HepG2 (cell line): ENCODE data around the gene COL4A6. TPM values are rescaled to one million over a fixed set of nuclear protein-coding genes. Genes with fewer than 3 reads are reported as not detected.
A peak's percentile ranks its signal among the peaks of the same experiment; 100 is the strongest.

Experiments used
- ATAC-seq: fragments of 200-7000 bp; cut with Tn5 transposase; 3 replicates; pipeline ENCODE4 v1.9.1; 2020; ENCODE audit warnings: mild to moderate bottlenecking, moderate library complexity
- BruUV-seq: library from RNA; stranded (reverse); fragments of 400-500 nt; replicated peaks from 2 replicates; lab custom pipeline; 2021; lab: Mats Ljungman, UMichigan
- CTCF ChIA-PET: fragments of 300-600 bp; formaldehyde crosslinking; extraction: SDS; loops from one replicate; lab custom pipeline; 2021; ENCODE audit warnings: low total read pairs, inconsistent platforms, low intra/inter-chr PET ratio; lab: Yijun Ruan, JAX
- POLR2A ChIA-PET: fragments of 350-600 bp; sonication (Branson Sonifier 250); formaldehyde crosslinking; loops from one replicate; lab custom pipeline; 2020; ENCODE audit warnings: antibody characterized with exemption, inconsistent platforms; lab: Yijun Ruan, JAX
- DNase-seq: peaks from one replicate; pipeline ENCODE4 v3.0.0-alpha.2; 2015; ENCODE audit warnings: low spot score
- FAIRE-seq: peaks from 3 replicates; lab custom pipeline; 2011; peaks lifted over from hg19 to GRCh38; lab: Jason Lieb, UNC
- H2AFZ ChIP-seq: one replicate; pipeline ENCODE4 v1.6.1; 2011; ENCODE audit warnings: low read length, inconsistent platforms
- H3K27ac ChIP-seq: fragments of 300-600 bp; 3 replicates; pipeline ENCODE4 v1.8.0; 2011; ENCODE audit warnings: mixed run types, mild to moderate bottlenecking, mixed read lengths, low read length, inconsistent platforms; ENCODE audit not compliant: insufficient read depth; ENCODE audit errors: extremely low read length
- H3K27me3 ChIP-seq, 2 experiments: fragments of 200-600 bp in 1 of 2; 2 replicates in 1 of 2; 3 replicates in 1 of 2; pipeline versions ENCODE4 v1.6.0 to v1.8.0; 2011; ENCODE audit warnings: low read length in 2 of 2, mild to moderate bottlenecking in 2 of 2, moderate library complexity in 2 of 2, inconsistent platforms in 1 of 2; ENCODE audit not compliant: insufficient read depth in 2 of 2, control insufficient read depth in 1 of 2
- H3K36me3 ChIP-seq, 2 experiments: fragments of 200-600 bp in 1 of 2; replicated peaks in 1 of 2; 2 replicates in 1 of 2; 3 replicates in 1 of 2; pipeline versions ENCODE4 v1.5.1 to v1.8.0; 2011; ENCODE audit warnings: low read length in 2 of 2, inconsistent platforms in 1 of 2; ENCODE audit not compliant: insufficient read depth in 2 of 2, control insufficient read depth in 1 of 2
- H3K4me1 ChIP-seq: 2 replicates; pipeline ENCODE4 v1.5.1; 2012; ENCODE audit warnings: low read length, inconsistent platforms; ENCODE audit not compliant: insufficient read depth
- H3K4me2 ChIP-seq: 2 replicates; pipeline ENCODE4 v1.6.0; 2011; ENCODE audit warnings: low read depth, low read length, inconsistent platforms
- H3K4me3 ChIP-seq, 3 experiments: fragments of 200-600 bp in 1 of 3; sonication (generic), shearing (Covaris generic) in 1 of 3; replicated peaks in 1 of 3; 2 replicates each; pipeline ENCODE4 v1.5.1; 2011 to 2016; ENCODE audit warnings: low read length in 3 of 3, inconsistent platforms in 2 of 3, low read depth in 2 of 3, mild to moderate bottlenecking in 2 of 3, control low read depth in 1 of 3, mixed read lengths in 1 of 3; ENCODE audit not compliant: insufficient read depth in 1 of 3
- H3K79me2 ChIP-seq: one replicate; pipeline ENCODE4 v1.6.1; 2011; ENCODE audit warnings: low read length, inconsistent platforms; ENCODE audit not compliant: insufficient read depth
- H3K9ac ChIP-seq: 2 replicates; pipeline ENCODE4 v1.6.0; 2011; ENCODE audit warnings: mild to moderate bottlenecking, low read depth, low read length, inconsistent platforms; ENCODE audit not compliant: insufficient read depth
- H3K9me3 ChIP-seq: 2 replicates; pipeline ENCODE4 v1.5.1; 2012; ENCODE audit warnings: mild to moderate bottlenecking, low read length
- H4K20me1 ChIP-seq: 2 replicates; pipeline ENCODE4 v1.6.0; 2011; ENCODE audit warnings: inconsistent platforms, mild to moderate bottlenecking, low read length, moderate library complexity; ENCODE audit not compliant: insufficient read depth
- BRF2 ChIP-seq: sonication (generic); formaldehyde crosslinking; IDR thresholded peaks from 2 replicates; pipeline ENCODE4 v1.8.1; 2022; ENCODE audit warnings: mild to moderate bottlenecking, missing genetic modification reagents
- DDIT3 ChIP-seq: sonication (generic); formaldehyde crosslinking; IDR thresholded peaks from 2 replicates; pipeline ENCODE4 v1.4.0; 2020; ENCODE audit warnings: mild to moderate bottlenecking, missing genetic modification reagents
- ELF4 ChIP-seq: sonication (generic); formaldehyde crosslinking; IDR thresholded peaks from 2 replicates; pipeline ENCODE4 v1.5.0; 2020; ENCODE audit warnings: missing genetic modification reagents, mild to moderate bottlenecking, moderate library complexity, borderline replicate concordance
- HNF4A ChIP-seq: sonication (generic); formaldehyde crosslinking; IDR thresholded peaks from 2 replicates; pipeline ENCODE4 v1.4.0; 2020; ENCODE audit warnings: missing genetic modification reagents
- HNF4G ChIP-seq, 2 experiments: sonication (generic) in 1 of 2; formaldehyde crosslinking in 1 of 2; IDR thresholded peaks; 2 replicates each; pipeline versions ENCODE4 v1.4.0 to v1.6.1; 2011 to 2020; ENCODE audit warnings: borderline replicate concordance in 2 of 2, low read depth in 2 of 2, mild to moderate bottlenecking in 2 of 2, low read length in 1 of 2, missing genetic modification reagents in 1 of 2, moderate library complexity in 1 of 2
- MTF1 ChIP-seq: sonication (generic); formaldehyde crosslinking; IDR thresholded peaks from 2 replicates; pipeline ENCODE4 v1.5.0; 2020; ENCODE audit warnings: missing genetic modification reagents
- SIX1 ChIP-seq: sonication (generic); formaldehyde crosslinking; IDR thresholded peaks from 2 replicates; pipeline ENCODE4 v1.4.0; 2020; ENCODE audit warnings: missing genetic modification reagents, borderline replicate concordance
- THAP11 ChIP-seq: IDR thresholded peaks from 2 replicates; pipeline ENCODE4 v1.6.1; 2016; ENCODE audit warnings: missing biosample characterization, missing genetic modification reagents
- ZBTB4 ChIP-seq: sonication (generic); formaldehyde crosslinking; IDR thresholded peaks from 2 replicates; pipeline ENCODE4 v1.4.0; 2020; ENCODE audit warnings: missing genetic modification reagents, mild to moderate bottlenecking, borderline replicate concordance
- ZNF503 ChIP-seq: sonication (generic); formaldehyde crosslinking; IDR thresholded peaks from 2 replicates; pipeline ENCODE4 v1.4.0; 2020; ENCODE audit warnings: missing genetic modification reagents
- ZNF547 ChIP-seq: sonication (generic); formaldehyde crosslinking; IDR thresholded peaks from 2 replicates; pipeline ENCODE4 v1.5.1; 2020; ENCODE audit warnings: mild to moderate bottlenecking, missing genetic modification reagents
- WGBS: methylation state at CpG from one replicate; pipeline ENCODE4 v1.1.6; 2017; ENCODE audit warnings: low lambda C conversion rate; 5-methylcytosine and 5-hydroxymethylcytosine counted together
- in situ Hi-C: cut with HindIII; loops from 2 replicates; pipeline ENCODE4 v1.10.0; 2017; ENCODE audit warnings: low pct_unique_long_range_greater_than_20kb; ENCODE audit not compliant: extremely low pct_ligation_motif_present
- intact Hi-C: fragments of 100-400 bp; cut with micrococcal nuclease; formaldehyde crosslinking; loops from one replicate; pipeline ENCODE4 v1.10.0; 2022; ENCODE audit not compliant: unreplicated experiment
- polyA plus RNA-seq, 8 experiments: library from polyadenylated mRNA; depleted of rRNA in 3 of 8; stranded (reverse) in 7 of 8; unstranded in 1 of 8; fragments of >200 nt; fragmentation: Illumina TruSeq in 4 of 8; extraction: Trizol in 4 of 8; gene quantifications; 2 replicates each; pipeline versions ENCODE4 v1.2.1 to v1.2.3, GENCODE V29; 2011 to 2016; ENCODE audit warnings: low read depth in 4 of 8, missing spikeins in 1 of 8, mixed read lengths in 1 of 8; ENCODE audit not compliant: insufficient read depth in 1 of 8
- total RNA-seq, 5 experiments: library from RNA; depleted of rRNA; stranded (reverse); fragments of >200 nt; fragmentation: Illumina TruSeq; extraction: Trizol; gene quantifications; 2 replicates each; pipeline ENCODE4 v1.2.3, GENCODE V29; 2016; ENCODE audit warnings: low read depth in 1 of 5
- TF ChIP-seq, protein P1 (sequence below): sonication (generic); formaldehyde crosslinking; IDR thresholded peaks from 2 replicates; pipeline ENCODE4 v1.4.0; 2020; ENCODE audit warnings: missing genetic modification reagents, borderline replicate concordance

The COL4A6 gene
- total and polyA plus RNA-seq, 2 of the 13 experiments (the other 11 are each of a cell fraction or from before 2014, with no cell fraction given), result 4.5 to 8.2 TPM

DNA sequence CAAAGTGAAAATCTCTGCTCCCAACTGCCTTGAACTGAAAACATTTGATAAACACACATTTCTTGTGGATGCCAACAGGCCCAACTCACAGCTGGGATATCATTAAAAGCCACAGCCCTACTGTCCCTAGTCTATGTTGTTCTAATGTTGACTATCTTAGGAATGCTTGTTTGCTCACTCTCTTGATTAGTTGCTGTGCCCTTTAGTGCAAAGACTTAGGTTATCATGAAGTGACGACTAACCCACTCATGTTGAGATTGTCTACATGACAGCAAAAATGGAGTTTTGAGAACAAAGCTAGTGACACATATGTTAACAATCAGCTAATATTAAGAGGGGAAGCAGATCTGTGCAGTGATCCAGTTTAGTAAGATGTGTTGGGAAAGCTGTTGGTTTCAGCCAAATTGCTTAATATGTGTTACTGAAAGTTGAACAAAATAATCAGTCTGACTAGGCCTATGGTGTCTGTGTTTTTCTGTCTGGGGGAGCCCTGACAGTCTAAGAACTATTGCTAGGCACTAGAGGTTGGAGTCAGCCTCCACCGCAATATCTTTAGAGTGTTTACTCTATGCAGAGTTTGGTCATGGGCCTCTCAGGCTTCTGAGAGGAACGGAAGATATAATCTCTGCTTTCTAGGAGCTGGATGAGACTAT lies 221.2 kb downstream of the COL4A6 start:
- Histone ChIP-seq H3K9me3 (no peaks in the 10 kb centered on the region), H4K20me1 (no peaks in the 10 kb centered on the region), H3K27me3 (no peaks in the 10 kb centered on the region), H3K9ac (no peak overlapping the region), H3K4me1 (peaks cover 22% of the 10 kb centered on the region), H3K4me2 (no peak overlapping the region), H2AFZ (no peak overlapping the region), H3K27ac (no peak overlapping the region), H3K36me3 (no peaks in the 10 kb centered on the region), H3K79me2 (no peaks in the 10 kb centered on the region), H3K4me3 (no peak overlapping the region)
- POLR2A ChIA-PET, result no interaction called here
- ATAC-seq (no peak), DNase-seq (no peak), FAIRE-seq (peak; percentile 15)
- CTCF ChIA-PET, result no interaction called here
- no TSS peak for BruUV-seq
- in situ Hi-C loops, result no loop called here
- TF ChIP-seq BRF2 (no peak), ZNF503 (no peak), MTF1 (no peak), ELF4 (CRISPR knock-in tag) (no peak), ZBTB4 (CRISPR knock-in tag) (no peak), DDIT3 (no peak), THAP11 (CRISPR knock-in tag) (no peak), ZNF547 (CRISPR knock-in tag) (no peak), SIX1 (CRISPR knock-in tag) (no peak), HNF4G (IDR thresholded peaks at IDR 0.05; ENCODE audit: borderline replicate concordance, low read depth, low read length) (no peak), HNF4G (CRISPR knock-in tag; IDR thresholded peaks at IDR 0.05; ENCODE audit: borderline replicate concordance, low read depth) (no peak), HNF4A (CRISPR knock-in tag) (no peak)
- TF ChIP-seq, protein P1, sequence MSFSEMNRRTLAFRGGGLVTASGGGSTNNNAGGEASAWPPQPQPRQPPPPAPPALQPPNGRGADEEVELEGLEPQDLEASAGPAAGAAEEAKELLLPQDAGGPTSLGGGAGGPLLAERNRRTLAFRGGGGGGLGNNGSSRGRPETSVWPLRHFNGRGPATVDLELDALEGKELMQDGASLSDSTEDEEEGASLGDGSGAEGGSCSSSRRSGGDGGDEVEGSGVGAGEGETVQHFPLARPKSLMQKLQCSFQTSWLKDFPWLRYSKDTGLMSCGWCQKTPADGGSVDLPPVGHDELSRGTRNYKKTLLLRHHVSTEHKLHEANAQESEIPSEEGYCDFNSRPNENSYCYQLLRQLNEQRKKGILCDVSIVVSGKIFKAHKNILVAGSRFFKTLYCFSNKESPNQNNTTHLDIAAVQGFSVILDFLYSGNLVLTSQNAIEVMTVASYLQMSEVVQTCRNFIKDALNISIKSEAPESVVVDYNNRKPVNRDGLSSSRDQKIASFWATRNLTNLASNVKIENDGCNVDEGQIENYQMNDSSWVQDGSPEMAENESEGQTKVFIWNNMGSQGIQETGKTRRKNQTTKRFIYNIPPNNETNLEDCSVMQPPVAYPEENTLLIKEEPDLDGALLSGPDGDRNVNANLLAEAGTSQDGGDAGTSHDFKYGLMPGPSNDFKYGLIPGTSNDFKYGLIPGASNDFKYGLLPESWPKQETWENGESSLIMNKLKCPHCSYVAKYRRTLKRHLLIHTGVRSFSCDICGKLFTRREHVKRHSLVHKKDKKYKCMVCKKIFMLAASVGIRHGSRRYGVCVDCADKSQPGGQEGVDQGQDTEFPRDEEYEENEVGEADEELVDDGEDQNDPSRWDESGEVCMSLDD (CRISPR knock-in tag), result no peak
- intact Hi-C loops, result no loop called here
- 88% methylated on average over 2 of the region's 3 CpGs for WGBS
